Fibroblast of gingiva (primary cell): ENCODE data around the gene RNF135.
"Not testable (repeated sequence)": the region's sequence is repeated elsewhere in the genome, so short reads cannot be mapped to it uniquely, and the experiment has no call there.

ENCODE experiments used
- DNase-seq: peaks from one replicate; pipeline ENCODE4 v3.0.0-alpha.2; 2011; ENCODE audit warnings: low read depth

Gene RNF135

GRCh38 chr17:30970831-30971567 lies at the start of gene RNF135:
RNF135 (plus strand) TSS chr17:30971039; CDS start chr17:30971074, 35 bp downstream.
- DNase-seq, result peak; percentile 88

DNA sequence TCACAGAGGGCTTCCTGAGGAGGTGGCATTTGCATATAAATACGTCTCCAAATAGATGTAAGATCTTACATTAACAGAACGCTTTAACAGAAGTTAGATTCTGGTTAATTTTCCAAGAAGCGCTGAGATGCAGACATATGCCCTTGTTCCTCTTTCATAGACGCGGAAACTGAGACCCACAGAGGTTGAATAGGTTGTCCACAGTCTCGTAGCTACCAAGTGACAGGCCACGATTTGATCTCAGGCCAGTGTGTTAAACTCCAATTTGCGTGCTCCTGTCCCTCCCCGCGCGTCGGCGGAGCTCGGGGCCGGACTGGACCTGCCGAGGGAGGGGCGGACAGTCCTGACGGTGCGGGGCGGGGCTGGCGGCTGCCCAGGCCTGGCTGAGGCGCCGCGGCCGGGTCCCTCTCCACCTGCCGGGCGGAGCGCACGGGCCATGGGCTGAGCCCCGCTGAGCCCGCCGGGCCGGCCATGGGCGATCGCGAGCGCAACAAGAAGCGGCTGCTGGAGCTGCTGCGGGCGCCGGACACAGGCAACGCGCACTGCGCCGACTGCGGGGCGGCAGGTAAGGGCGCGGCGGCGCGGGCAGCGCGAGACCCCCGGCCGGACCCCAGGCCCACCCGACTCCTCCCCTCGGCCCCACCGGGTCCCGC lies 49.2 kb upstream of the RNF135 start, which contains the start of gene ADAP2:
Gene ADAP2, plus strand, starts transcription at position 402 of the 653 bp plus-strand sequence. Its CDS starts 70 bp downstream, at position 472.
- DNase-seq, result no peak

DNA sequence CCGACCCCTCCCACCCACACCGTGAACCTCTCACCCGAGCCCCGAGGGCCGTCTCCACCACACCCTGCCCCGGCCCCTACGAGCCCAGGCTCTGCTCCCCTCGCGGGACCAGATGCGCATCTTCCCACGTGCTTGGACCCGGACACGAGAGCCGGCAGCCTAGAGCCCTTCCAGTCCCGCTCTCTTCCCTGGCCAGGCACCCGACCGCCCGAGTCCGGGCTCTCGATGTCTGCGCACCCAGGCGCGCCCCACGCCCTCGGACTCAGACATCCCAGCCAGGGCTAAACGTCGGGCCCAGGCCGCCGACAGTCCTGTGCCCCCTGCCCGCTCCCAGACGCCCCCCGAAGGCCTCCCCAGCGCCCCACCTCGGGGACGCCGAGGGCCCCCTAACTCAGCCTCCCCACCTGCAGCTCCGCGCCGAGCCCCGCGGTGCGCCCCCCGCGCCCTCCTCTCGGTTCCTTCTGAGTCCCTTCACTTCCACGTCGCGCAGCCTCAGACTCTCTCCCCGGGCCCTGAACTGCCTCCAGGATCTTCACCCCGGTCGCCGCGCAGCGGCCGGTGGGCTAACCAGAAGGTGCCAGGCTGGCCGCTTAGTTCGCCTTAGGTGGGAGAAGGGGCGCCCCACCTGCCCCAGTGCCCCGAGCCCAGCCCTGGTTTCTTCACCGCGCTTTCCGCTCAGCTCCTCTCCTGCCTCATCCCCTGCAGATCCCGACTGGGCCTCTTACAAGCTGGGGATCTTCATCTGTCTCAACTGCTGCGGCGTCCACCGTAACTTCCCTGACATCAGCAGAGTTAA lies 48.4 kb upstream of the RNF135 start:
- no peak for DNase-seq

GRCh38 chr17:30924341-30924740 lies 46.5 kb upstream of the RNF135 start:
- no peak for DNase-seq

DNA sequence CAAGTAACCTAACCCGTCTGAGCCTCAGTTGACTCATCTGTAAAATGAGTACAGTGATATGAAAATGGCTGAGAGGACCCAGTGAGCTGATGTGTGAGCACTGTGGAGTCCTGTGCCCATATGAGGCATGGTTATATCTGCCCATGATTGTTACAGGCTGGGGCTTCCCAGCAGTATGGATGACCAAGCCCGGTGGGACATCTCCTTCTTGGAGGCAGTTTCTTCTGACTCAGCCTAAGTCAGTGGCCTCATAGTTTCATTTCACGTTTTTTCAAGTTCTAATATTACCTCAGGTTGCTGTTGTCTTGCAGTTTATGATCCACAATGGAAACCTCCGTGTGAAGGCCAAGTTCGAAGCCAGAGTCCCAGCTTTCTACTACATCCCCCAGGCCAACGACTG lies 44.3 kb upstream of the RNF135 start:
- DNase-seq, result no peak

DNA sequence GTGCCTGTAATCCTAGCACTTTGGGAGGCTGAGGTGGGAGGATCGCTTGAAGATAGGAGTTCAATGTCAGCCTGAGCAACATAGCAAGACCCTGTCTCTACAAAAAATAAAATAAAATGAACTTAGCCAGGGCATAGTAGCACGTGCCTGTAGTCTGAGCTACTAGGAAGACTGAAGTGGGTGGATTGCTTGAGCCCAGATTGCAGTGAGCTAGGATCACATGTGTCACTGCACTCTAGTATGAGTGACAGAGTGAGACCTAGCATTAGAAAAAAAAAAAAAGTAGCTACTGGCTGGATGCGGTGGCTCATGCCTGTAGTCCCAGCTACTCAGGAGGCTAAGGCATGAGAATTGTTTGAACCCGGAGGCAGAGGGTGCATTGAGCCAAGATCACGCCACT lies 43.1 kb upstream of the RNF135 start:
- DNase-seq, result no peak

DNA sequence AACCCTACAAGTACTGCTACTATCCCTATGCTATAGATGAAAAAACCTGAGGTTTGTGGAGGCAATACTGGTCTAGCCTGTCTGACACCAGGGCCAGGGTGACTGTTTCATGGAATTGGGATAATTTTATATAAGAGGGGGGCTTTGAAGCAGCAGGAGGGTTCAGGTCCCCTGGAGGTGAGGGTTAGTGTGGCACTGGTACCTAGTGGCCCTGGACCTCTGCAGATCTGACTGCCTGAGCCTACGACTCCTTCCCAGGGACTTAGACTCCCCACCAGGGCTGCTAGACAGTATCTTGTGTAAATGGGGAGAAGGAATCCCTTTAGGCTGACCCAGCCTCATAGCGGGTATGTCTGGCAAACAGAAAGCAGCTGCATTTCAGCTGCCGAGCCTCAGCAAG lies 42.3 kb upstream of the RNF135 start:
- DNase-seq, result no peak

- DNase-seq, result no peak
Observed at GRCh38 chr17:30929081-30929633, 41.7 kb upstream of the RNF135 start.

DNA sequence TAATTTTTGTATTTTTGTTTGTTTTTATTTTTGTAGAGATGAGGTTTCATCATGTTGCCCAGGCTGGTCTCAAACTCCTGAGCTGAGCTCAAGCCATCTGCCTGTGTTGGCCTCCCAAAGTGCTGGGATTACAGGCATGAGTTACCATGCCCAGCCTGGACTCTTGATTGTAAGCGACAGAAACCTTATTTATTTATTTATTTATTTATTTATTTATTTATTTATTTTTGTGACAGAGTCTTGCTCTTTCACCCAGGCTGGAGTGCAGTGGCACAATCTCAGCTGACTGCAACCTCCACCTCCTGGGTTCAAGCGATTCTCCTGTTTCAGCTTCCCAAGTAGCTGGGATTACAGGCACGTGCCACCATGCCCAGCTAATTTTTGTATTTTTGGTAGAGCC lies 41.0 kb upstream of the RNF135 start:
- DNase-seq, result not testable (repeated sequence)

DNA sequence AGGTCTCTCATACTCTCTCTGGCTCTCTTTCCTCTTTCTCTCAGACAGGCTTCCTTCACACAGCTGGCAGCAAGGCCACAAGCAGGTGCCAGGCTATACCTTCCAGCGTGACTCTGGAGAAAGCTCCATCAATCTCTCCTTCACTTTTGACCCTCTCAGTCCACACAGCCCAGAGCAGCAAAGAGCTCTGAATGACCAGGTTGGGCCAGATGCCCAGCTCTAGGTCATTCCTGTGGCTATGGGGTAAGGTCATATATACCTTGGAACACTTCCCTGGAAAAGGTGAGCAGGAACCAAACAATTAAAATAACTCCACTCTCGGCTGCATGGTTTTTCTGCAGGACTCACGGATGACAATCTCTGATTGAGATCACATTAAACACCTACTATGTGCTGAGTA lies 40.3 kb upstream of the RNF135 start:
- no peak for DNase-seq

DNA sequence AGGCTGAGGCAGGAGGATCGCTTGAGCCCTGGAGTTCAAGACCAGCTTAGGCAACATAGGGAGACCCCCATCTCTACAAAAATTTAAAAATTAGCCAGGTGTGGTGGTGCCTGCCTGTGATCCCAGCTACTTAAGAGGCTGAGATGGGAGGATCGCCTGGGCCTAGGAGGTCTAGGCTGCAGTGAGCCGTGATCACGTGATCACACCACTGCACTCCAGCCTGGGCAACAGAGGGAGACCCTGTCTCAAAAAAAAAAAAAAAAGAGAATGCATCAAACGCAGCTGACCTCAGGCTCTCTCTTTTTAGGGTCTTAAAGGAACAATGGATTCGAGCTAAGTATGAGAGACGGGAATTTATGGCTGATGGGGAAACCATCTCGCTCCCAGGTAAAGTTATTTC lies 39.3 kb upstream of the RNF135 start:
- not testable (repeated sequence) for DNase-seq

DNA sequence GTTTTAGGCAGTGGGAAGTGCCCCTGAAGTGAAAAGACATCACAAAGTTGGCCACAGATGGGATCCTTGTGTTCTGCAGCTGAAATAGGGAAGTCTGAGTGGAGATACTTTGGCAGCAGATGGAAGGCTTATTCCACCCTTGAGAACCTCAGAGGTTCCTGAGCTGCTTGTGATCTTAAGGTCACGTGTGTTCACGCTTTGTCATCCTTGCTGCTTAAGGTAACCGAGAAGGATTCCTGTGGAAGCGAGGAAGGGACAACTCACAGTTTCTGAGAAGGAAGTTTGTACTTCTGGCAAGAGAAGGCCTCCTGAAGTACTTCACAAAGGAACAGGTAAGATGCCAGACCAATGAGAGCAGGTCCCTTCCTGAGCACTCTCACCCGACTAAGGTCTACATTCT lies 36.9 kb upstream of the RNF135 start:
- DNase-seq, result no peak

DNA sequence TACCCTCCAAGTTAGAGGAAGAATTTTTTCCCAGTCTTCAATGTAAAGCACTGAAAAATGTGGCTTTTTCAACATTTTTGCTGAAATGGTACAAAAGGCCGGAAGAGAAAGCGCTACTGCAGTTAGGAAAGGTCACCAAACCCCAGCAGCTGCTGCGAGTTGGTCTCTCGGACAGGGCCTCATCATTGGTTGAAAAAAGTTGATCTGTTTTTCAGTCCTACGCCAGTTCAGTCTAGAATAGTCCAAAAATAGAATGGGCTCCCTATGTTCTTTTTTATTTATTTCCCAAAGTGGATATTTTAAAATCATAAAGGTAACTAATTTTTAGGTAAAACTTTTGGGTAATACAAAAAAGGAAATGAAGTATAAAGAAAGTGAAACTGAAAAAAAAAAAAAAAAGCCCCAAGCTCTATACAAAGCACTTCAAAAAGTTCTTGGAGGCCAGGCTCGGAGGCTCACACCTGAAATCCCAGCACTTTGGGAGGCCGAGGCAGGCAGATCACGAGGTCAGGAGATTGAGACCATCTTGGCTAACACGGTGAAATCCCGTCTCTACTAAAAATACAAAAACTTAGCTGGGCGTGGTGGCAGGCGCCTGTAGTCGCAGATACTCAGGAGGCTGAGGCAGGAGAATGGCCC lies 31.7 kb upstream of the RNF135 start:
- DNase-seq, result no peak

- no peak for DNase-seq
Observed at GRCh38 chr17:30942308-30943079, 28.3 kb upstream of the RNF135 start.

- no peak for DNase-seq
Observed at GRCh38 chr17:30947796-30948195, 23.0 kb upstream of the RNF135 start.

- DNase-seq, result no peak
Observed at GRCh38 chr17:30950189-30950588, 20.6 kb upstream of the RNF135 start.

DNA sequence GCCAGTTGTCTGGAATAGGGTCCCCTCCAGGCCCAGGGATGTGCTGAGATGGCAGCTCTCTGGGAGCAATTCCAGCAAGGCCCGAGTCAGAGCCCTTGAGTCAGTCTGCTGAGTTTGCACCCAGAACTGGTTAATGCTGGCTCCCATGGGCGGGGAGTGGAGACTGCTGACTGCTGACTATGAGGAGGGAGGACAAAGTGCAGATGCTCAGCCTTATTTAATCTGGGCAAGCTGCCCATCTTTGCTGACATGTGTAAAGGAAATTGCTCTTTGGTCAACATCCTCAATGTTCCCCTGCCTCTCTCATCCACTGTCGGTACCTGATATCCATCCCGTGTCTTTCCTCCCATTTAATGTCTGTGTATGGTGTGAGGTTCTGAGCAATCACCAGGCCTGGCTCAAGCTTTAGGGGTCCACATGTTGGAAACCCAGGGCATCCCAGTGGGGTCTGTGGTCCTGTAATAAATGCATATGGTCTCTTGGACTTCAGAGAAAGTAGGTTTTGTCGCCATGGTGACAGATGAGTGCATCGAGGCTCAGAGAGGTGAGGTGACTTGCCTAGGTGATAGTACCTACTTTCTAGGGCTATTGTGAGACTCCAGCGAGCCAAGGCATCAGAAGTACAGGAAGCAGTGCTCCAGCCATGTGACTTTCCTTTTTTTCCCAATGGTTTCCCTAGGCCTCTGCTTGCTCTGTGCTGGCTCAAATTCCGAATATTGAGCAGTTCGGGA lies 20.0 kb upstream of the RNF135 start:
- peak; percentile 71 for DNase-seq

GRCh38 chr17:30952638-30953393 lies 18.0 kb upstream of the RNF135 start:
- DNase-seq, result no peak

DNA sequence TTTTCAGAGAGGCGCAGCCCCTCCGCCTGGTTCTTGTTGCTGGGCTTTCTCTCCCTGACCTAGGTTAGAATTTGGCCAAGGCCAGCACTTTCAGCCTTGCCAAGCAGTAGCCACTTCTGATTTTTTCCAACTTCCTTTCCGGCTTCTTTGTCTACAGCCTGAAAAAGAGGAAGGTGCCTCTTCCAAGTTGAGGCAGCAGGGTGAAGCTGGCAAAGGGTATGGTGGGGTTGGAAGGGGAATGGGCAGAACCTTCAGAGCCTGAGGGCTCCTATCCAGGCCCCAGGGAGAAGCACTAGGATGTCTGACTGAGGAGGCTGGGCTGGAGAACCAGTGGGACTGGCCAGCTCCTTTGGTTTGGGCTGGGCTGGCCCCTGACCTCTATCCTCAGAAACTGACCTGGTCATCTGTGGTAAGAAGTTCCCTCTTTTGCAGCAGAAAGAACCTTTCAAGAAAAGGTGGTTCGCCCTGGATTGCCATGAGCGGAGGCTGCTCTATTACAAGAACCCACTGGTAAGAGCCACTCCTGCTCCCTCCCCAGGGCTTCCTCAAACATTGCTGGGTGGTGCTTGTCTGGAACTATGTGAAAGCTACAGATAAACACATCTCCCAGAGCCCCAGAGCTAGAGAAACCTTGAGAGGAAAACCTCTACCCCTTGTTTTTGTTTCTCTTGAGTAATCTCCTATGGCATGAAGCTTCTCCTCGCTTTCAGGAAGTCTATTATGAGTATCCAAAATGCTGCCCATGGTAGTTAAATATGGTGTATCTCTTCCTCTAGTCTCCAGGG lies 16.6 kb upstream of the RNF135 start:
- DNase-seq, result no peak
